NB4 (cell line): Measurements from ENCODE around the gene RRP8.

Experiments
- MYC ChIP-seq: IDR thresholded peaks from 2 replicates; pipeline ENCODE4 v1.6.1; 2011; ENCODE audit warnings: low read depth, low read length
- POLR2A ChIP-seq: IDR thresholded peaks from 2 replicates; pipeline ENCODE4 v1.6.1; 2011; ENCODE audit warnings: mild to moderate bottlenecking; ENCODE audit not compliant: insufficient read length; ENCODE audit errors: extremely low read depth
- TF ChIP-seq, protein P1 (sequence below): IDR thresholded peaks from one replicate; pipeline ENCODE4 v1.5.1; 2012; ENCODE audit warnings: low read depth, low read length

DNA sequence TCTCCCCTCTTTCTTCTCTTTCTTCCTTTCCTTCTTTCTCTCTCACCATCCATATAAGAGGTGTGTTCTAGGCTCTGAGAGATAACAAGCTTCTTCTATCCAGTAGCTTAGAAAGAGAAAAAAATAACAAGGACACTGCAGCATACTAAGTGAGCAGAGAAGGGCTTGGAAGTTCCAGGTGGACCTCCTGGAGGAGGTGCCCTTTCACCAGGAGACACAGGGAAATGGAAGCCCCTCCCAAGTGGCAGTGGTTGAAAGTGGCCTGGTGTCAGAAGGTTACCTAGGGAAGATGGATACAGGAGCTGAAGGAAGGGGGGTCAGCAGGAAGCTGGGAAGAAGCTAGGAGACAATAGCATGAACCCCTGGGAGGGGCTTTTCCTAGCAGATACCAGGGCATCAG lies 46.7 kb upstream of the RRP8 start:
- TF ChIP-seq, protein P1, sequence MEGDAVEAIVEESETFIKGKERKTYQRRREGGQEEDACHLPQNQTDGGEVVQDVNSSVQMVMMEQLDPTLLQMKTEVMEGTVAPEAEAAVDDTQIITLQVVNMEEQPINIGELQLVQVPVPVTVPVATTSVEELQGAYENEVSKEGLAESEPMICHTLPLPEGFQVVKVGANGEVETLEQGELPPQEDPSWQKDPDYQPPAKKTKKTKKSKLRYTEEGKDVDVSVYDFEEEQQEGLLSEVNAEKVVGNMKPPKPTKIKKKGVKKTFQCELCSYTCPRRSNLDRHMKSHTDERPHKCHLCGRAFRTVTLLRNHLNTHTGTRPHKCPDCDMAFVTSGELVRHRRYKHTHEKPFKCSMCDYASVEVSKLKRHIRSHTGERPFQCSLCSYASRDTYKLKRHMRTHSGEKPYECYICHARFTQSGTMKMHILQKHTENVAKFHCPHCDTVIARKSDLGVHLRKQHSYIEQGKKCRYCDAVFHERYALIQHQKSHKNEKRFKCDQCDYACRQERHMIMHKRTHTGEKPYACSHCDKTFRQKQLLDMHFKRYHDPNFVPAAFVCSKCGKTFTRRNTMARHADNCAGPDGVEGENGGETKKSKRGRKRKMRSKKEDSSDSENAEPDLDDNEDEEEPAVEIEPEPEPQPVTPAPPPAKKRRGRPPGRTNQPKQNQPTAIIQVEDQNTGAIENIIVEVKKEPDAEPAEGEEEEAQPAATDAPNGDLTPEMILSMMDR, result no peak
- TF ChIP-seq POLR2A (no peak), MYC (no peak)
